AG09319 (cell line): Measurements from ENCODE around the gene ABO.
"Not testable (repeated sequence)": the region's sequence is repeated elsewhere in the genome, so short reads cannot be mapped to it uniquely, and the experiment has no call there.

Experiments
- DNase-seq: peaks from one replicate; pipeline ENCODE4 v3.0.0-alpha.2; 2010; ENCODE audit warnings: low read depth; ENCODE audit errors: extremely low read depth
- CTCF ChIP-seq: IDR thresholded peaks from 2 replicates; pipeline ENCODE4 v1.5.1; 2011; ENCODE audit warnings: low read depth, mild to moderate bottlenecking, inconsistent platforms, low read length, moderate library complexity

Gene ABO

GRCh38 chr9:133227242-133227860 is 47.6 kb downstream of the ABO start:
- no peak for TF ChIP-seq CTCF
- no peak for DNase-seq

GRCh38 chr9:133226219-133227171 is 48.5 kb downstream of the ABO start:
- no peak for TF ChIP-seq CTCF
- DNase-seq, result no peak

- DNase-seq, result no peak
- TF ChIP-seq CTCF, result no peak
Measured at GRCh38 chr9:133225171-133226011, 49.6 kb downstream of the ABO start.

- no peak for TF ChIP-seq CTCF
- no peak for DNase-seq
Measured at GRCh38 chr9:133224762-133225161, 50.2 kb downstream of the ABO start.

GRCh38 chr9:133223159-133223756 is 51.7 kb downstream of the ABO start:
- not testable (repeated sequence) for DNase-seq

GRCh38 chr9:133221994-133222393 is 53.0 kb downstream of the ABO start:
- not testable (repeated sequence) for DNase-seq

- DNase-seq, result no peak
- TF ChIP-seq CTCF, result no peak
Measured at GRCh38 chr9:133221177-133221809, 53.7 kb downstream of the ABO start.

- not testable (repeated sequence) for DNase-seq
Measured at GRCh38 chr9:133218049-133218975, 56.7 kb downstream of the ABO start.

GRCh38 chr9:133217333-133217988 is 57.5 kb downstream of the ABO start:
- DNase-seq, result not testable (repeated sequence)

- not testable (repeated sequence) for DNase-seq
Measured at GRCh38 chr9:133214276-133214675, 60.7 kb downstream of the ABO start.
